Measurements from ENCODE around the gene ARHGEF16. TPM values are rescaled to one million over a fixed set of nuclear protein-coding genes. Genes with fewer than 3 reads are reported as not detected.

The ARHGEF16 gene
- total RNA-seq, 1 donor from 2014 or later: 1.3 TPM

DNA sequence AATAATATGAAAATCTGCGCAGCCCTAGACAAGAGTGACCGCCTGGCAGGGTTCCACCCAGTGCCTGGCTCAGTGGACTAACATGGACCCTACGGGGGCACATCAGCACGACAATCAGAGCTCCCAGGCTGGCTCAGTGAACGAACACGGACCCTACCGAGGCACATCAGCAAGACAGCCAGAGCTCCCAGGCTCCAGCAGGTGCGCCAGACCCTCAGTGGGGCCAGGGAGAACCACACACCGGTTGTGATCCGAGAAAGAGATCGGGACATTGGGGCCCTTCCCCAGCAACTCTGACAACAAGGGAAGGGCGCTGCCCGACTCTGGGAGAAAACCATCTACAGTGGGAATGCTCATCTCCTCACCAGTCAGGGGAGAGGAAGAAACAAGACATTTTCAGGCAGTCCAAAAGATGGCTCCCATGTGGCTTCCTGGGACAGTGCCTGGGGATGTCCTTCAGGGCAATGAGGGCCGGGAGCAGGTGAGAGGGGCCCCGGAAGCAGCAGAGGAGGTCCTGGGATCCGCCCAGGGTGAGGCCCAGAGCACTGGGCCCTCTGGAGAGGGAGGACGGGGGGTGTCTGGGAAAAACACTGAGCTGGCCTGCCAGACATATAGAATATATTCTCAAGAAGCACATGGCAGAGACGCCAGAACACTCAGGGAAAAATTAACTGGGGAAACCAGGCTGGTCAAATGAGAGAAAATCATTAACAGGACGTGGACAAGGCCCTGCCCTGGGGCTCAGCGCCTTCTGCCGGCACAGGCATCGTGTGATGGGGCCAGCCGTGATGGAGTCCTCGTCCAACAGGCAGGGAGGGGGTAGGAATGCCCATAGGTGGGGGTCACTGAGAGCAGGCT lies 4.8 kb downstream of the ARHGEF16 start:
- Histone ChIP-seq H3K79me2 (ENCODE audit: low read depth) (no peaks in the 10 kb centered on the region), H3F3A (ENCODE audit: low read depth) (peaks cover 12% of the 10 kb centered on the region), H3K36me3 (no peaks in the 10 kb centered on the region), H3K9ac (no peak overlapping the region), H3K4me2 (no peak overlapping the region), H3K27ac (no peak overlapping the region), H3K4me1 (peaks cover 13% of the 10 kb centered on the region), H4K20me1 (ENCODE audit: low read depth) (no peaks in the 10 kb centered on the region), H3K27me3 (no peaks in the 10 kb centered on the region), H2AFZ (replicated peaks) (no peak overlapping the region), H3K4me3 (no peak overlapping the region), H3K9me3 (ENCODE audit: low read depth) (no peaks in the 10 kb centered on the region)
- no peak overlapping the region for H3K4me3 Mint-ChIP-seq
- H3K36me3 Mint-ChIP-seq: no peaks in the 10 kb centered on the region
- H3K27me3 Mint-ChIP-seq (ENCODE audit: insufficient read depth, low read depth): peaks cover 2% of the 10 kb centered on the region
- H3K4me1 Mint-ChIP-seq: peaks cover 48% of the 10 kb centered on the region
- H3K27ac Mint-ChIP-seq: peak overlapping the region; percentile 94
- TF ChIP-seq, protein P1, sequence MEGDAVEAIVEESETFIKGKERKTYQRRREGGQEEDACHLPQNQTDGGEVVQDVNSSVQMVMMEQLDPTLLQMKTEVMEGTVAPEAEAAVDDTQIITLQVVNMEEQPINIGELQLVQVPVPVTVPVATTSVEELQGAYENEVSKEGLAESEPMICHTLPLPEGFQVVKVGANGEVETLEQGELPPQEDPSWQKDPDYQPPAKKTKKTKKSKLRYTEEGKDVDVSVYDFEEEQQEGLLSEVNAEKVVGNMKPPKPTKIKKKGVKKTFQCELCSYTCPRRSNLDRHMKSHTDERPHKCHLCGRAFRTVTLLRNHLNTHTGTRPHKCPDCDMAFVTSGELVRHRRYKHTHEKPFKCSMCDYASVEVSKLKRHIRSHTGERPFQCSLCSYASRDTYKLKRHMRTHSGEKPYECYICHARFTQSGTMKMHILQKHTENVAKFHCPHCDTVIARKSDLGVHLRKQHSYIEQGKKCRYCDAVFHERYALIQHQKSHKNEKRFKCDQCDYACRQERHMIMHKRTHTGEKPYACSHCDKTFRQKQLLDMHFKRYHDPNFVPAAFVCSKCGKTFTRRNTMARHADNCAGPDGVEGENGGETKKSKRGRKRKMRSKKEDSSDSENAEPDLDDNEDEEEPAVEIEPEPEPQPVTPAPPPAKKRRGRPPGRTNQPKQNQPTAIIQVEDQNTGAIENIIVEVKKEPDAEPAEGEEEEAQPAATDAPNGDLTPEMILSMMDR (IDR thresholded peaks at IDR 0.05): no peak
- no peak for TF ChIP-seq EZH2phosphoT487 (IDR thresholded peaks at IDR 0.05)
- TF ChIP-seq EZH2 (IDR thresholded peaks at IDR 0.05): no peak
- H3K9me3 Mint-ChIP-seq: no peaks in the 10 kb centered on the region
- no peak for DNase-seq (ENCODE audit: low spot score)

DNA sequence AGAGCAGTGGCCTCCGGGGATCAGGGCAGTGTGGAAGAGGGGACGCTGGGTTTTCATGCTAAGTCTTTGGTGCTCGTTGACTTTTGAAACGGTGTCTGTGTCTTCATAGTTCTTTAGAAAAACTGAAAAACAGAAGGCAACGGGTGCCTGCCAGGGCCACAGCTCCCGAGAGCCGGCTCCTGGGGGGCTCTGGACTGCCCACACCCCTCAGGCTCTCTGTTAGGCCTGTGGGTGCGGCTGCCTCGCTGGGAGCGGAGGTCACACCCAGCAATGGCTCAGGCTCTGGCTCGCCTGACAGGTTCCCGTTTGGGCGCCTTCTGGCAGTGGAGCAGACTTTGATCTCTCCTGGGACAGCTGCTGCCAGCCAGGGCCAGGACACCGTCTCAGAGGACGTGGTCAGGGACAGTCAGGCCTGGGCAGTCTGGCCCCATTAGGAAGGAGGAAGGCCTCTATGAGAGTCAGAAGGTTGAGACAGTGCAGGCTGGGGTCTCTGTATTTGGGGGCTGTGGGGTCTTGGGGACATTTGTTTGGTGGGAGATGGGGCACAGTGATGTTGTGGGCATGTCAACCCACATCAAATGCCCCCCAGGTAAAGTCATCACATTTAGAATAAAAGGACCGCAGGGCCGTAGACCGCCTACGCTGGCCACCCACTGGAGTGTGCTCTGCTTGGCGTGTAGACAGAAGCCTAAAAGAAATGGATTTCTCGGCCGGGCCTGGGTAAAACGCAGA lies 5.6 kb downstream of the ARHGEF16 start:
- Histone ChIP-seq H3K4me1 (peaks cover 12% of the 10 kb centered on the region), H3K79me2 (ENCODE audit: low read depth) (no peaks in the 10 kb centered on the region), H3K36me3 (no peaks in the 10 kb centered on the region), H3K9ac (no peak overlapping the region), H3K4me2 (no peak overlapping the region), H3K27ac (no peak overlapping the region), H3K9me3 (ENCODE audit: low read depth) (no peaks in the 10 kb centered on the region), H3K4me3 (no peak overlapping the region), H4K20me1 (ENCODE audit: low read depth) (no peaks in the 10 kb centered on the region), H3K27me3 (no peaks in the 10 kb centered on the region), H3F3A (ENCODE audit: low read depth) (peaks cover 7% of the 10 kb centered on the region), H2AFZ (replicated peaks) (no peak overlapping the region)
- Mint-ChIP-seq H3K36me3 (no peaks in the 10 kb centered on the region), H3K9me3 (no peaks in the 10 kb centered on the region), H3K27ac (peak overlapping the region; percentile 60), H3K27me3 (ENCODE audit: insufficient read depth, low read depth) (peaks cover 2% of the 10 kb centered on the region), H3K4me1 (peaks cover 49% of the 10 kb centered on the region), H3K4me3 (no peak overlapping the region)
- TF ChIP-seq, protein P1 (IDR thresholded peaks at IDR 0.05): no peak
- TF ChIP-seq EZH2 (IDR thresholded peaks at IDR 0.05) (no peak), EZH2phosphoT487 (IDR thresholded peaks at IDR 0.05) (no peak)
- DNase-seq (ENCODE audit: low spot score): no peak

DNA sequence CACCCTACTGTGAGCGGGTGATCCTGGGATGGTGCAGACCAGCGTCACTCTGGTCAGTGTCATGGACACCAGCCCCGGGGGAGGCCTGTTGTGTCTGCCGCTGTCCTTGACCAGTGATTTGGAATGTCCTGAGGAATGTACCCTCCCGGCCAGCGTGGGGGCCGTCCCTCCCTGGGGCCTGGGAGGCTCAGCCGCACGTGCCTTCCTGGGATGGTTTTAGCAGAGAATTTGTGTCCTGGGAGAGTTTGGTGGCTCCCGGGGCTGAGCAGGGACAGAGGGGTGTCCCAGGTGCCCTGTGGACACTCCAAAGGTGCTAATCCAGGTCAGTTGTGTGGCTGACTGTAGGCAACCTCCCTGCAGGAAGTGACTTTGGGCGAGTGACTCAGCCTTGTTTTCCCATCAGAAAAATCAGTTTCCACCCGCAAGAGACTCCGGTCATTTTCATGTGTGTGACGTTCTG lies 6.2 kb downstream of the ARHGEF16 start:
- H3K9ac ChIP-seq: no peak overlapping the region

More for the DNA sequence above, 6.2 kb downstream of the ARHGEF16 start:
- TF ChIP-seq EZH2phosphoT487 (IDR thresholded peaks at IDR 0.05): no peak
- no peak for TF ChIP-seq EZH2 (IDR thresholded peaks at IDR 0.05)
- TF ChIP-seq, protein P1 (IDR thresholded peaks at IDR 0.05): no peak
- H3K36me3 Mint-ChIP-seq: no peaks in the 10 kb centered on the region
- no peaks in the 10 kb centered on the region for H3K9me3 ChIP-seq (ENCODE audit: low read depth)
- no peaks in the 10 kb centered on the region for H3K36me3 ChIP-seq
- H3K4me3 Mint-ChIP-seq: no peak overlapping the region
- H3K79me2 ChIP-seq (ENCODE audit: low read depth): no peaks in the 10 kb centered on the region
- peaks cover 9% of the 10 kb centered on the region for H3K4me1 ChIP-seq
- H3K27me3 ChIP-seq: no peaks in the 10 kb centered on the region
- H3K27ac Mint-ChIP-seq: peak overlapping the region; percentile 61
- no peaks in the 10 kb centered on the region for H4K20me1 ChIP-seq (ENCODE audit: low read depth)
- H3K4me3 ChIP-seq: no peak overlapping the region
- H3K4me1 Mint-ChIP-seq: peaks cover 46% of the 10 kb centered on the region
- no peak for DNase-seq (ENCODE audit: low spot score)
- peaks cover 2% of the 10 kb centered on the region for H3K27me3 Mint-ChIP-seq (ENCODE audit: insufficient read depth, low read depth)
- no peak overlapping the region for H3K4me2 ChIP-seq
- H3F3A ChIP-seq (ENCODE audit: low read depth): peaks cover 6% of the 10 kb centered on the region
- H3K27ac ChIP-seq: no peak overlapping the region
- no peak overlapping the region for H2AFZ ChIP-seq (replicated peaks)
- H3K9me3 Mint-ChIP-seq: no peaks in the 10 kb centered on the region
